HepG2 (cell line): ENCODE data around the gene IL36A.

Experiments
- AKAP8 ChIP-seq: sonication (generic); formaldehyde crosslinking; IDR thresholded peaks from 2 replicates; pipeline ENCODE4 v1.5.1; 2020; ENCODE audit warnings: mild to moderate bottlenecking, missing genetic modification reagents
- CHD2 ChIP-seq: IDR thresholded peaks from 2 replicates; pipeline ENCODE4 v1.6.1; 2011; ENCODE audit warnings: low read depth, low read length, improper control_type of control experiment
- FOXK1 ChIP-seq: sonication (generic); formaldehyde crosslinking; IDR thresholded peaks from 2 replicates; pipeline ENCODE4 v1.4.0; 2020; ENCODE audit warnings: low read depth, missing genetic modification reagents, borderline replicate concordance
- NFE2 ChIP-seq: sonication (generic); formaldehyde crosslinking; IDR thresholded peaks from 2 replicates; pipeline ENCODE4 v1.4.0; 2020; ENCODE audit warnings: missing genetic modification reagents
- NR2C2 ChIP-seq: sonication (generic); formaldehyde crosslinking; IDR thresholded peaks from 2 replicates; pipeline ENCODE4 v1.4.0; 2020; ENCODE audit warnings: missing genetic modification reagents, mild to moderate bottlenecking, moderate library complexity, borderline replicate concordance
- PITX1 ChIP-seq: sonication (generic); formaldehyde crosslinking; IDR thresholded peaks from 2 replicates; pipeline ENCODE4 v1.5.1; 2020; ENCODE audit warnings: mild to moderate bottlenecking, missing genetic modification reagents
- ZSCAN9 ChIP-seq: IDR thresholded peaks from 2 replicates; pipeline ENCODE4 v1.6.1; 2016; ENCODE audit warnings: borderline replicate concordance
- TF ChIP-seq, protein P1 (sequence below): sonication (generic); formaldehyde crosslinking; IDR thresholded peaks from 2 replicates; pipeline ENCODE4 v1.4.0; 2020; ENCODE audit warnings: mild to moderate bottlenecking, missing genetic modification reagents
- TF ChIP-seq, protein P2 (sequence below): sonication (generic); formaldehyde crosslinking; IDR thresholded peaks from 2 replicates; pipeline ENCODE4 v1.4.0; 2020; ENCODE audit warnings: missing genetic modification reagents
- TF ChIP-seq, protein P3 (sequence below), 2 experiments: fragments of 450-650 bp in 1 of 2; sonication (generic) in 1 of 2; formaldehyde crosslinking in 1 of 2; IDR thresholded peaks; 2 replicates each; pipeline versions ENCODE4 v1.6.1 to v1.8.0; 2016 to 2022; ENCODE audit warnings: antibody characterized with exemption in 1 of 2, mild to moderate bottlenecking in 1 of 2, missing genetic modification reagents in 1 of 2
- TF ChIP-seq, protein P4 (sequence below): sonication (generic); formaldehyde crosslinking; IDR thresholded peaks from 2 replicates; pipeline ENCODE4 v1.5.0; 2020; ENCODE audit warnings: mild to moderate bottlenecking, missing genetic modification reagents, moderate library complexity
- TF ChIP-seq, protein P5 (sequence below): sonication (generic); formaldehyde crosslinking; IDR thresholded peaks from 2 replicates; pipeline ENCODE4 v1.5.0; 2020; ENCODE audit warnings: missing genetic modification reagents

DNA sequence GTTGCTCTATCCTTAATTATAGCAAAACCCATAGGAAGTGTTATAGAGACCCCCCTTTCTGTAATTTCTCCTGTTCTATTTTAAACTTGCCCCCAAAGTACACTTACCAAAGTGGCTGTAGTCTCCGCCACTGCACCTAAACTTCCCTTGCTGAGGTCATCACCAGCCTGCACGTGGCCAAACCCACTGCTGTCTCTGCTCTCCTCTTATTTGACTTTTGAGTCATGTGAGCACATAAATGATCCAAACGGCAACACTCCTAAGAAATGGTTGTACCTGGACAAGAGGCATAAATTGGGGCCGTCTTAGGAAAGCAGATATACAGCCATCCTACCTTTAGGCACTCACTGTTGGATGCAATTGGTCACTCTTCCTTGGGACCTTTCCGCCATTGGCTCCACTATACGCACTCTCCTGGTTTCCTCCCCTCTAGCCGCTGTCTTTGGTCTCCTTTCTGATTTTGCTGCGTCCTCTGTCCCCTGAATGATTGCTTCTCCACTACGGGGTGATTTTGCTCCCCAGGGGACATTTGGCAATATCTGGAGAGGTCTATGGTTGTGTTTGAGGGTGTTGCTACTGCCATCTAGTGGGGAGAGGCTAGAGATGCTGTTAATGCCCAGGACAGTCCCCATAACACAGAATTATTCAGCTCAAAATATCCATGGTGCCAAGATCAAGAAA lies 46.7 kb upstream of the IL36A start:
- TF ChIP-seq NR2C2 (CRISPR knock-in tag) (no peak), ZSCAN9 (no peak), FOXK1 (CRISPR knock-in tag) (no peak), PITX1 (CRISPR knock-in tag) (no peak), CHD2 (no peak), AKAP8 (CRISPR knock-in tag) (no peak), NFE2 (no peak)
- TF ChIP-seq, protein P1, sequence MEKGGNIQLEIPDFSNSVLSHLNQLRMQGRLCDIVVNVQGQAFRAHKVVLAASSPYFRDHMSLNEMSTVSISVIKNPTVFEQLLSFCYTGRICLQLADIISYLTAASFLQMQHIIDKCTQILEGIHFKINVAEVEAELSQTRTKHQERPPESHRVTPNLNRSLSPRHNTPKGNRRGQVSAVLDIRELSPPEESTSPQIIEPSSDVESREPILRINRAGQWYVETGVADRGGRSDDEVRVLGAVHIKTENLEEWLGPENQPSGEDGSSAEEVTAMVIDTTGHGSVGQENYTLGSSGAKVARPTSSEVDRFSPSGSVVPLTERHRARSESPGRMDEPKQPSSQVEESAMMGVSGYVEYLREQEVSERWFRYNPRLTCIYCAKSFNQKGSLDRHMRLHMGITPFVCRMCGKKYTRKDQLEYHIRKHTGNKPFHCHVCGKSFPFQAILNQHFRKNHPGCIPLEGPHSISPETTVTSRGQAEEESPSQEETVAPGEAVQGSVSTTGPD (CRISPR knock-in tag), result no peak
- TF ChIP-seq, protein P2, sequence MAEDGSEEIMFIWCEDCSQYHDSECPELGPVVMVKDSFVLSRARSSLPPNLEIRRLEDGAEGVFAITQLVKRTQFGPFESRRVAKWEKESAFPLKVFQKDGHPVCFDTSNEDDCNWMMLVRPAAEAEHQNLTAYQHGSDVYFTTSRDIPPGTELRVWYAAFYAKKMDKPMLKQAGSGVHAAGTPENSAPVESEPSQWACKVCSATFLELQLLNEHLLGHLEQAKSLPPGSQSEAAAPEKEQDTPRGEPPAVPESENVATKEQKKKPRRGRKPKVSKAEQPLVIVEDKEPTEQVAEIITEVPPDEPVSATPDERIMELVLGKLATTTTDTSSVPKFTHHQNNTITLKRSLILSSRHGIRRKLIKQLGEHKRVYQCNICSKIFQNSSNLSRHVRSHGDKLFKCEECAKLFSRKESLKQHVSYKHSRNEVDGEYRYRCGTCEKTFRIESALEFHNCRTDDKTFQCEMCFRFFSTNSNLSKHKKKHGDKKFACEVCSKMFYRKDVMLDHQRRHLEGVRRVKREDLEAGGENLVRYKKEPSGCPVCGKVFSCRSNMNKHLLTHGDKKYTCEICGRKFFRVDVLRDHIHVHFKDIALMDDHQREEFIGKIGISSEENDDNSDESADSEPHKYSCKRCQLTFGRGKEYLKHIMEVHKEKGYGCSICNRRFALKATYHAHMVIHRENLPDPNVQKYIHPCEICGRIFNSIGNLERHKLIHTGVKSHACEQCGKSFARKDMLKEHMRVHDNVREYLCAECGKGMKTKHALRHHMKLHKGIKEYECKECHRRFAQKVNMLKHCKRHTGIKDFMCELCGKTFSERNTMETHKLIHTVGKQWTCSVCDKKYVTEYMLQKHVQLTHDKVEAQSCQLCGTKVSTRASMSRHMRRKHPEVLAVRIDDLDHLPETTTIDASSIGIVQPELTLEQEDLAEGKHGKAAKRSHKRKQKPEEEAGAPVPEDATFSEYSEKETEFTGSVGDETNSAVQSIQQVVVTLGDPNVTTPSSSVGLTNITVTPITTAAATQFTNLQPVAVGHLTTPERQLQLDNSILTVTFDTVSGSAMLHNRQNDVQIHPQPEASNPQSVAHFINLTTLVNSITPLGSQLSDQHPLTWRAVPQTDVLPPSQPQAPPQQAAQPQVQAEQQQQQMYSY (CRISPR knock-in tag), result no peak
- TF ChIP-seq, protein P3, sequence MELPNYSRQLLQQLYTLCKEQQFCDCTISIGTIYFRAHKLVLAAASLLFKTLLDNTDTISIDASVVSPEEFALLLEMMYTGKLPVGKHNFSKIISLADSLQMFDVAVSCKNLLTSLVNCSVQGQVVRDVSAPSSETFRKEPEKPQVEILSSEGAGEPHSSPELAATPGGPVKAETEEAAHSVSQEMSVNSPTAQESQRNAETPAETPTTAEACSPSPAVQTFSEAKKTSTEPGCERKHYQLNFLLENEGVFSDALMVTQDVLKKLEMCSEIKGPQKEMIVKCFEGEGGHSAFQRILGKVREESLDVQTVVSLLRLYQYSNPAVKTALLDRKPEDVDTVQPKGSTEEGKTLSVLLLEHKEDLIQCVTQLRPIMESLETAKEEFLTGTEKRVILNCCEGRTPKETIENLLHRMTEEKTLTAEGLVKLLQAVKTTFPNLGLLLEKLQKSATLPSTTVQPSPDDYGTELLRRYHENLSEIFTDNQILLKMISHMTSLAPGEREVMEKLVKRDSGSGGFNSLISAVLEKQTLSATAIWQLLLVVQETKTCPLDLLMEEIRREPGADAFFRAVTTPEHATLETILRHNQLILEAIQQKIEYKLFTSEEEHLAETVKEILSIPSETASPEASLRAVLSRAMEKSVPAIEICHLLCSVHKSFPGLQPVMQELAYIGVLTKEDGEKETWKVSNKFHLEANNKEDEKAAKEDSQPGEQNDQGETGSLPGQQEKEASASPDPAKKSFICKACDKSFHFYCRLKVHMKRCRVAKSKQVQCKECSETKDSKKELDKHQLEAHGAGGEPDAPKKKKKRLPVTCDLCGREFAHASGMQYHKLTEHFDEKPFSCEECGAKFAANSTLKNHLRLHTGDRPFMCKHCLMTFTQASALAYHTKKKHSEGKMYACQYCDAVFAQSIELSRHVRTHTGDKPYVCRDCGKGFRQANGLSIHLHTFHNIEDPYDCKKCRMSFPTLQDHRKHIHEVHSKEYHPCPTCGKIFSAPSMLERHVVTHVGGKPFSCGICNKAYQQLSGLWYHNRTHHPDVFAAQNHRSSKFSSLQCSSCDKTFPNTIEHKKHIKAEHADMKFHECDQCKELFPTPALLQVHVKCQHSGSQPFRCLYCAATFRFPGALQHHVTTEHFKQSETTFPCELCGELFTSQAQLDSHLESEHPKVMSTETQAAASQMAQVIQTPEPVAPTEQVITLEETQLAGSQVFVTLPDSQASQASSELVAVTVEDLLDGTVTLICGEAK (IDR thresholded peaks at IDR 0.05), result no peak
- TF ChIP-seq, protein P3 (CRISPR knock-in tag; IDR thresholded peaks at IDR 0.05), result no peak
- TF ChIP-seq, protein P4, sequence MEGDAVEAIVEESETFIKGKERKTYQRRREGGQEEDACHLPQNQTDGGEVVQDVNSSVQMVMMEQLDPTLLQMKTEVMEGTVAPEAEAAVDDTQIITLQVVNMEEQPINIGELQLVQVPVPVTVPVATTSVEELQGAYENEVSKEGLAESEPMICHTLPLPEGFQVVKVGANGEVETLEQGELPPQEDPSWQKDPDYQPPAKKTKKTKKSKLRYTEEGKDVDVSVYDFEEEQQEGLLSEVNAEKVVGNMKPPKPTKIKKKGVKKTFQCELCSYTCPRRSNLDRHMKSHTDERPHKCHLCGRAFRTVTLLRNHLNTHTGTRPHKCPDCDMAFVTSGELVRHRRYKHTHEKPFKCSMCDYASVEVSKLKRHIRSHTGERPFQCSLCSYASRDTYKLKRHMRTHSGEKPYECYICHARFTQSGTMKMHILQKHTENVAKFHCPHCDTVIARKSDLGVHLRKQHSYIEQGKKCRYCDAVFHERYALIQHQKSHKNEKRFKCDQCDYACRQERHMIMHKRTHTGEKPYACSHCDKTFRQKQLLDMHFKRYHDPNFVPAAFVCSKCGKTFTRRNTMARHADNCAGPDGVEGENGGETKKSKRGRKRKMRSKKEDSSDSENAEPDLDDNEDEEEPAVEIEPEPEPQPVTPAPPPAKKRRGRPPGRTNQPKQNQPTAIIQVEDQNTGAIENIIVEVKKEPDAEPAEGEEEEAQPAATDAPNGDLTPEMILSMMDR, result peak; percentile 80
- TF ChIP-seq, protein P5, sequence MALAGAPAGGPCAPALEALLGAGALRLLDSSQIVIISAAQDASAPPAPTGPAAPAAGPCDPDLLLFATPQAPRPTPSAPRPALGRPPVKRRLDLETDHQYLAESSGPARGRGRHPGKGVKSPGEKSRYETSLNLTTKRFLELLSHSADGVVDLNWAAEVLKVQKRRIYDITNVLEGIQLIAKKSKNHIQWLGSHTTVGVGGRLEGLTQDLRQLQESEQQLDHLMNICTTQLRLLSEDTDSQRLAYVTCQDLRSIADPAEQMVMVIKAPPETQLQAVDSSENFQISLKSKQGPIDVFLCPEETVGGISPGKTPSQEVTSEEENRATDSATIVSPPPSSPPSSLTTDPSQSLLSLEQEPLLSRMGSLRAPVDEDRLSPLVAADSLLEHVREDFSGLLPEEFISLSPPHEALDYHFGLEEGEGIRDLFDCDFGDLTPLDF (CRISPR knock-in tag), result no peak
